Immature natural killer cell (primary cell): ENCODE measurements around the gene PRSS12. TPM values are rescaled to one million over a fixed set of nuclear protein-coding genes. Genes with fewer than 3 reads are reported as not detected.
"Not testable (repeated sequence)": the region's sequence is repeated elsewhere in the genome, so short reads cannot be mapped to it uniquely, and the experiment has no call there.

Experiments used
- DNase-seq, 3 donors: peaks; one replicate each; pipeline ENCODE4 v3.0.0; 2022; ENCODE audit warnings: mixed read lengths in 1 of 3
- H3K27ac Mint-ChIP-seq, 6 donors: one replicate each; pipeline ENCODE4 v1.8.0; 2020; ENCODE audit warnings: mixed read lengths in 6 of 6, mild to moderate bottlenecking in 5 of 6, inconsistent platforms in 4 of 6, moderate library complexity in 3 of 6
- H3K27me3 Mint-ChIP-seq, 3 donors: one replicate each; pipeline ENCODE4 v1.8.0; 2020 to 2021; ENCODE audit warnings: low read depth in 3 of 3, mild to moderate bottlenecking in 3 of 3, mixed read lengths in 3 of 3, moderate library complexity in 3 of 3, inconsistent platforms in 1 of 3
- H3K36me3 Mint-ChIP-seq, 3 donors: one replicate each; pipeline ENCODE4 v1.8.0; 2020; ENCODE audit warnings: mixed read lengths in 3 of 3, inconsistent platforms in 2 of 3, mild to moderate bottlenecking in 2 of 3
- H3K4me1 Mint-ChIP-seq, 2 donors: one replicate each; pipeline ENCODE4 v1.8.0; 2020; ENCODE audit warnings: inconsistent platforms in 2 of 2, mild to moderate bottlenecking in 2 of 2, mixed read lengths in 2 of 2, moderate library complexity in 1 of 2
- H3K4me3 Mint-ChIP-seq, 5 donors: one replicate each; pipeline ENCODE4 v1.8.0; 2020; ENCODE audit warnings: mild to moderate bottlenecking in 5 of 5, mixed read lengths in 5 of 5, inconsistent platforms in 3 of 5, moderate library complexity in 3 of 5
- H3K9me3 Mint-ChIP-seq, 6 donors: one replicate each; pipeline ENCODE4 v1.8.0; 2020; ENCODE audit warnings: mild to moderate bottlenecking in 6 of 6, mixed read lengths in 6 of 6, inconsistent platforms in 4 of 6, moderate library complexity in 3 of 6
- polyA plus RNA-seq, 3 donors: library from polyadenylated mRNA; unstranded; fragments of 300-500 nt; fragmentation: Illumina TruSeq; gene quantifications; one replicate each; pipeline ENCODE4 v1.2.3, GENCODE V29; 2021

The PRSS12 gene
- polyA plus RNA-seq, 3 donors from 2014 or later: not detected

DNA sequence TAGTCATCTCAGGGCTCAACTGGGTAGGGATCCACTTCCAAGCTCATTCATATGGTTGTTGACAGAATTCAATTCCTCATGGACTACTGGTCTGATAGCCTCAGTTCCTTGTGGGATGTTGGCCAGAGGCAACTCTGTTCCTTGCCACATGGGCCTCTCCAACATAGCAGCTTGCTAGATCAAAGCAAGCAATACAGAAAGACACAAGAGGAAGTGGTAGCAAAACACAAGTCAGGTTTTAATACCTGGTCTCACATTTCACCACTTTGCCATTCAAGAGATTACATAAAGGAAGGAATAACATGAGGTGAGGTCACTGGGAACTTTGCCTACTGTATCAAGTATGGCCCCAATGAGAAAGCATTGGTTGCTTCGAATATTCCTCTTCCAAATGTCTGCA, 79.2 kb downstream of the PRSS12 start:
- Mint-ChIP-seq H3K4me3 (no peak overlapping the region), H3K27ac (no peak overlapping the region), H3K27me3 (peaks cover 9 to 11% (median 9%) of the 10 kb centered on the region in 3 donors), H3K4me1 (peaks cover 15 to 18% of the 10 kb centered on the region in 2 donors), H3K9me3 (no peaks in the 10 kb centered on the region), H3K36me3 (peaks cover 0 to 2% (median 0%) of the 10 kb centered on the region in 3 donors)
- DNase-seq: no peak

DNA sequence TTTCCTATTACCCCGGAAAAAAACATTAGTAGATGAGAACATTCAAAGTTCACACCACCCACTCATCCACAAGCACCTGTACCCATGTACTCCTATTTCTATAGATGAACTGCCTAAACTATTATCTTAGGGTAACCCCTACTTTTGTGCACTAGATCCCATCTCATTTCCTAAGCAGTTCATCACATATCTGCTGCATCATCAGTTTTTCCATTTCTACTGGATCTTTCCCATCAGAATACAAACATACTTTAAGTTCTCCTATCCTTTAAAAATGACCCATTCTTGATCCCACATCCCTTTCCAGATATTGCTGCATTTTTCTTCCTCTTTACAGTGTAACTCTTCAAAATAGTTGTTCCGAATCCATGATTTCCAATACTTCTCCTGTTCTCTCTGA, 81.0 kb downstream of the PRSS12 start:
- Mint-ChIP-seq H3K9me3 (no peaks in the 10 kb centered on the region), H3K36me3 (no peaks in the 10 kb centered on the region), H3K27me3 (peaks cover 3 to 5% (median 4%) of the 10 kb centered on the region in 3 donors), H3K4me3 (no peak overlapping the region), H3K27ac (no peak overlapping the region), H3K4me1 (no peaks in the 10 kb centered on the region)
- DNase-seq: no peak

DNA sequence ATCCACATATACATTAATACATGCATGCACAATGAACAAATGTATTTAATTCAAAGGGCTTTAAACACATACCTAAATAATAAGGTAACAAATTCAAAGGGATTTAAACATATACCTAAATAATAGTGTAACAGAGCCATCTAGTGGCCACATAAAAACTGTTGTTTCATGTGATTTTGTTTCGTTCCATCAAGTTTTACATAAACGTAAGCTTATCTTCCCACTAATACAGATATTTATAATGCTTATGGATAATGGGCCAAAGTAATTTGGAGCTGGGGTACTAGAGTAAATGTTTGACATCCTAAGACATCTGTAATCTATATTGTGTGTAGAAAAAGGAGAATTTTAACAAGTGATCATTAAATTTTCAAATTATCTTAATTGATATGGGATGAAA, 82.3 kb downstream of the PRSS12 start:
- peak; percentile 24 to 37 (median 36) for DNase-seq
- H3K36me3 Mint-ChIP-seq: no peaks in the 10 kb centered on the region

DNA sequence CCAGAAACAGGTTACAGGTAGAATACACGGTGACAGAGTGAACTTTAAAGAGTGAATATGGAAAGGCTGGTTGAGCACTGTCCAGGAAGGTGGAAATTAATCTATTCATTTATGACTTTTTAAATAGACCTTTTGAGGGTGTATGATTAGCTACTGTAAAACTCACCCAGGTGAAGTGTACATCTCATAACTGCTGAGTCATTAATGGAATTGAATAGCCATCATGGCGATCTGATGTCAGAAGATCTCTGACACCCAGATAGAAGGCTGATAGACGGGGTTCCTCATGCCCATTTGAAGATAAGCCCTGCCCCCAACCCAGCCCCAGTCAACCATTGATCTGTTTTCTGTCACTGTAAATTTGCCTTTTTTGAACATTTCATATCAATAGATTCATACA, 84.0 kb downstream of the PRSS12 start:
- Mint-ChIP-seq H3K27ac (no peak overlapping the region), H3K9me3 (no peaks in the 10 kb centered on the region), H3K4me1 (no peaks in the 10 kb centered on the region), H3K4me3 (no peak overlapping the region), H3K36me3 (no peaks in the 10 kb centered on the region), H3K27me3 (peaks cover 5 to 8% (median 5%) of the 10 kb centered on the region in 3 donors)
- DNase-seq: no peak

More for the DNA sequence above, 82.3 kb downstream of the PRSS12 start:
- Mint-ChIP-seq H3K27ac (no peak overlapping the region), H3K4me3 (no peak overlapping the region), H3K9me3 (no peaks in the 10 kb centered on the region), H3K27me3 (peaks cover 5 to 8% (median 6%) of the 10 kb centered on the region in 3 donors), H3K4me1 (no peaks in the 10 kb centered on the region)

- not testable (repeated sequence) for H3K27ac Mint-ChIP-seq, H3K36me3 Mint-ChIP-seq, H3K4me1 Mint-ChIP-seq, H3K9me3 Mint-ChIP-seq, DNase-seq, H3K27me3 Mint-ChIP-seq
- peak overlapping the region in 4 of 5 donors; percentile 11 to 26 (median 22) for H3K4me3 Mint-ChIP-seq
These were observed 86.7 kb downstream of the PRSS12 start for GRCh38 chr4:118266145-118266496.

DNA sequence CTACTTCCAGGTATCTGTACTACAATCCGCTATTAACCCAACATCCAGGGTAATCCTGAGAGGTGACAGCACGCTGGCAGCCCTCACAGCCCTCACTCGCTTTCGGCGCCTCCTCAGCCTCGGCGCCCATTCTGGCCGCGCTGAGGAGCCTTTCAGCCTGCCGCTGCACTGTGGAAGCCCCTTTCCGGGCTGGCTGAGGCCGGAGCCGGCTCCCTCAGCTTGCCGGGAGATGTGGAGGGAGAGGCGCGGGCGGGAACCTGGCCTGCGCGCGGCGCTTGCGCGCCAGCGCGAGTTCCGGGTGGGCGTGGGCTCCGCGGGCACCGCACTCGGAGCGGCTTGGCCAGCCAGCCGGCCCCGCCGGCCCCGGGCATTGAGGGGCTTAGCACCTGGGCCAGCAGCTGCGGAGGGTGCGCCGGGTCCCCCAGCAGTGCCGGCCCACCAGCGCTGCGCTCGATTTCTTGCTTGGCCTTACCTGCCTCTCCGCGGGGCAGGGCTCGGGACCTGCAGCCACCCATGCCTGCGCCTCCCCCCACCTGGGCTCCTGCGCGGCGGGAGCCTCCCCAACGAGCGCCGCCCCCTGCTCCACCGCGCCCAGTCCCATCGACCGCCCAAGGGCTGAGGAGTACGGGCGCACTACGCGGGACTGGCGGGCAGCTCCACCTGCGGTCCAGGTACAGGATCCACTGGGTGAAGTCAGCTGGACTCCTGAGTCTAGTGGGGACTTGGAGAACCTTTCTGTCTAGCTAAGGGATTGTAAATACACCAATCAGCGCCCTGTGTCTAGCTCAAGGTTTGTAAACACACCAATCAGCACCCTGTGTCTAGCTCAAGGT, 87.3 kb downstream of the PRSS12 start:
- Mint-ChIP-seq H3K4me3 (peak overlapping the region in 3 of 5 donors; percentile 46 to 68 (median 61)), H3K9me3 (no peaks in the 10 kb centered on the region), H3K36me3 (no peaks in the 10 kb centered on the region), H3K27me3 (peaks cover 5 to 8% (median 5%) of the 10 kb centered on the region in 3 donors), H3K4me1 (no peaks in the 10 kb centered on the region), H3K27ac (no peak overlapping the region)
- DNase-seq: peak in 1 of 3 donors; percentile 13

DNA sequence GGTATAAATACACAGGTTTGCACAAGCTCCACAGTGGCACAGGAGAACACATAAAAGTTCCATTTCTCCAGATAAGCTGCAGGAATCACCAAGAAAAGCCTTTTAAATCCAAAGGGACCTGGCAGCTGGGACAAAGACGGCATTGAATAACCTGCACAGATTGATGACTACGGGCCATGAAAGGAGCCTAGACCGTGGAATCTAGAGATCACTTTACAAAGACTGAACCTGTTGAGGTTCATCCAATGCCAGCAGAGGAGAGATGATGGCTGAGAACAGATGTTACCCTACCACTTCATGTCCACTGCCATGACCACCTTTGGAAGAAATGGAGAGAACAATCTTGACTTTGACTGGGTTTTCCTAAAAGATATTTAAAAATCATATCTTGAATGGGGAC, 88.7 kb downstream of the PRSS12 start:
- no peak for DNase-seq
- H3K4me3 Mint-ChIP-seq: peak overlapping the region in 3 of 5 donors; percentile 9 to 41 (median 17)
- H3K36me3 Mint-ChIP-seq: no peaks in the 10 kb centered on the region
- peaks cover 1 to 8% (median 5%) of the 10 kb centered on the region in 3 donors for H3K27me3 Mint-ChIP-seq
- H3K27ac Mint-ChIP-seq: no peak overlapping the region
- H3K9me3 Mint-ChIP-seq: no peaks in the 10 kb centered on the region
- H3K4me1 Mint-ChIP-seq: no peaks in the 10 kb centered on the region

GRCh38 chr4:118260309-118260708, 92.5 kb downstream of the PRSS12 start:
- Mint-ChIP-seq H3K9me3 (no peaks in the 10 kb centered on the region), H3K27me3 (peaks cover 0 to 5% (median 0%) of the 10 kb centered on the region in 3 donors), H3K27ac (no peak overlapping the region), H3K4me1 (no peaks in the 10 kb centered on the region), H3K4me3 (no peak overlapping the region), H3K36me3 (no peaks in the 10 kb centered on the region)
- no peak for DNase-seq

- Mint-ChIP-seq H3K27me3 (peaks cover 0 to 3% (median 0%) of the 10 kb centered on the region in 3 donors), H3K36me3 (no peaks in the 10 kb centered on the region), H3K9me3 (no peaks in the 10 kb centered on the region), H3K27ac (no peak overlapping the region), H3K4me3 (no peak overlapping the region), H3K4me1 (no peaks in the 10 kb centered on the region)
- no peak for DNase-seq
These were observed 93.7 kb downstream of the PRSS12 start for GRCh38 chr4:118259111-118259510.

GRCh38 chr4:118254368-118254767, 98.4 kb downstream of the PRSS12 start:
- H3K27ac Mint-ChIP-seq: no peak overlapping the region
- no peak overlapping the region for H3K4me3 Mint-ChIP-seq
- H3K36me3 Mint-ChIP-seq: no peaks in the 10 kb centered on the region
- no peaks in the 10 kb centered on the region for H3K9me3 Mint-ChIP-seq
- peaks cover 0 to 3% (median 2%) of the 10 kb centered on the region in 3 donors for H3K27me3 Mint-ChIP-seq
- no peaks in the 10 kb centered on the region for H3K4me1 Mint-ChIP-seq
- DNase-seq: no peak

GRCh38 chr4:118249890-118250289, 102.9 kb downstream of the PRSS12 start:
- no peaks in the 10 kb centered on the region for H3K9me3 Mint-ChIP-seq
- H3K27ac Mint-ChIP-seq: no peak overlapping the region
- peaks cover 0 to 4% (median 2%) of the 10 kb centered on the region in 3 donors for H3K27me3 Mint-ChIP-seq
- no peaks in the 10 kb centered on the region for H3K36me3 Mint-ChIP-seq
- no peak overlapping the region for H3K4me3 Mint-ChIP-seq
- no peaks in the 10 kb centered on the region for H3K4me1 Mint-ChIP-seq
- DNase-seq: no peak

- Mint-ChIP-seq H3K27ac (no peak overlapping the region), H3K4me3 (no peak overlapping the region), H3K27me3 (peaks cover 0 to 9% (median 6%) of the 10 kb centered on the region in 3 donors), H3K36me3 (no peaks in the 10 kb centered on the region), H3K9me3 (no peaks in the 10 kb centered on the region), H3K4me1 (no peaks in the 10 kb centered on the region)
- DNase-seq: no peak
These were observed 115.3 kb downstream of the PRSS12 start for GRCh38 chr4:118237531-118237930.

- Mint-ChIP-seq H3K4me3 (no peak overlapping the region), H3K9me3 (no peaks in the 10 kb centered on the region), H3K36me3 (no peaks in the 10 kb centered on the region), H3K27me3 (peaks cover 2 to 10% (median 6%) of the 10 kb centered on the region in 3 donors), H3K4me1 (no peaks in the 10 kb centered on the region), H3K27ac (no peak overlapping the region)
- no peak for DNase-seq
These were observed 117.2 kb downstream of the PRSS12 start for GRCh38 chr4:118235566-118236120.
